ENCODE data around the gene TNFRSF18.
"Not testable (repeated sequence)": the region's sequence is repeated elsewhere in the genome, so short reads cannot be mapped to it uniquely, and the experiment has no call there.

The TNFRSF18 gene

DNA sequence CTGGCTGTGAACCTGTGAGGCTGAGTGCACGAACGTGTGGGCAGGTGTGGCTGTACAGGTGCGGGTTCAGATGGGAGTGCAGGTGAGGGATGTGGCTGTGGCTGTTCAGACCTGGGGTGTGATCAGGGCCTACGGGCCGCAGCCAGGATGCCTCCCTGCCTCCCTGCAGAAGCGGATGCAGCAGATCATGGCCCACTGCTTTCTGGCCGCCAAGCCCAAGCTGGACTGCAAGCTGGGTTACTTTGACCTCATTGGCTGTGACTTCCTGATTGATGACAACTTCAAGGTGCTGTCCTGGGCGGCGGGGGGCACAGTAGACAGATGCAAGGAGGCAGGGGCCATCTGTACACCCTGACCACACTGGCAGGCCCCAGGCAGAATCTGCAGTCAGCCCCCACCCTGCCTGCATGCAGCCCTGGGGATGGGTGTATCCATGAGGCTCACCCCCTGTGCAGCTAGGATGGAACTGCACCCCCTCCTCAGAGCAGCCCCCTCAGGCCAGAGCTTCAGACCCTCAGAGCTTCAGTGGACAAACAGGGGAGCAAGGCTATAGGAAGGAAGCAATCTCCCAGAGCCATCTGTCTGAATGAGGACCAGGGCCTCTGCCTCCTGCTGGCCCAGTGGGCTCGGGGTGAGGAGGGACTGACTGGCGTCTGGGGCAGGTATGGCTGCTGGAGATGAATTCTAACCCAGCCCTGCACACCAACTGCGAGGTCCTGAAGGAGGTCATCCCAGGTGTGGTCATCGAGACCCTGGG is 9.8 kb downstream of the TNFRSF18 start:
- no peak for DNase-seq

GRCh38 chr1:1195726-1196125 is 10.7 kb downstream of the TNFRSF18 start:
- not testable (repeated sequence) for DNase-seq

- DNase-seq = no peak
Measured at GRCh38 chr1:1194723-1195122, 11.7 kb downstream of the TNFRSF18 start.

DNA sequence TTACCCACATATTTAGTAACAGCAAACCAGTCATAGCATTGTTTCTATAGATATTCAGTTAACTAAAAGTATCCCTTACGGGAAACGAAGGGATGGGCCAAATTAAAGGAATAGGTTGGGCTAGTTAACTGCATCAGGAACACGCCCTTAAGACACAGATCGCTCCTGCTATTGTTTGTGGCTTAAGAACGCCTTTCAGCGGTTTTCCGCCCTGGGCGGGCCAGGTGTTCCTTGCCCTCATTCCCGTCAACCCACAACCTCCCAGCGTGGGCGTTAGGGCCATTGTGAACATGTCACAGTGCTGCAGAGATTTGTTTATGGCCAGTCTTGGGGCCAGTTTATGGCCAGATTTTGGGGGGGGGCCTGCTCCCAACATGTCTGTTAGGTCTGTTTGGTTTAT is 14.7 kb downstream of the TNFRSF18 start:
- no peak for DNase-seq

GRCh38 chr1:1189111-1189510 is 17.3 kb downstream of the TNFRSF18 start:
- no peak for DNase-seq

DNA sequence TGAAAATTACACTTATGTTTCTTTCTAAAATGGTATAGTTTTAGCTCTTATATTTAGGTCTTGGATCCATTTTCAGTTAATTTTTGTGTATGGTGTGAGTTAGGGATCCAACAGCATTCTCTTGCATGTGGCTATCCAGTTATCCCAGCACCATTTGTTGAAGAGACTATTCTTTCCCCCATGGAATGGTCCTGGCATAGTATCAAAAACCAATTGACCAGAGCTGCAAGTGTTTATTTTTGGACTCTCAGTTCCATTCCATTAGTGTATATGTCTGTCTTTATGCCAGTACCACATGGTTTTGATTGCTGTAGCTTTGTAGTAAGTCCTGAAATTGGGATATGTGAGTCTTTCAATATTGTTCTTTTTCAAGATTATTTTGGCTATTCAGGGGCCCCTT is 18.5 kb downstream of the TNFRSF18 start:
- no peak for DNase-seq

- no peak for DNase-seq
Measured at GRCh38 chr1:1185101-1185765, 21.2 kb downstream of the TNFRSF18 start.

DNA sequence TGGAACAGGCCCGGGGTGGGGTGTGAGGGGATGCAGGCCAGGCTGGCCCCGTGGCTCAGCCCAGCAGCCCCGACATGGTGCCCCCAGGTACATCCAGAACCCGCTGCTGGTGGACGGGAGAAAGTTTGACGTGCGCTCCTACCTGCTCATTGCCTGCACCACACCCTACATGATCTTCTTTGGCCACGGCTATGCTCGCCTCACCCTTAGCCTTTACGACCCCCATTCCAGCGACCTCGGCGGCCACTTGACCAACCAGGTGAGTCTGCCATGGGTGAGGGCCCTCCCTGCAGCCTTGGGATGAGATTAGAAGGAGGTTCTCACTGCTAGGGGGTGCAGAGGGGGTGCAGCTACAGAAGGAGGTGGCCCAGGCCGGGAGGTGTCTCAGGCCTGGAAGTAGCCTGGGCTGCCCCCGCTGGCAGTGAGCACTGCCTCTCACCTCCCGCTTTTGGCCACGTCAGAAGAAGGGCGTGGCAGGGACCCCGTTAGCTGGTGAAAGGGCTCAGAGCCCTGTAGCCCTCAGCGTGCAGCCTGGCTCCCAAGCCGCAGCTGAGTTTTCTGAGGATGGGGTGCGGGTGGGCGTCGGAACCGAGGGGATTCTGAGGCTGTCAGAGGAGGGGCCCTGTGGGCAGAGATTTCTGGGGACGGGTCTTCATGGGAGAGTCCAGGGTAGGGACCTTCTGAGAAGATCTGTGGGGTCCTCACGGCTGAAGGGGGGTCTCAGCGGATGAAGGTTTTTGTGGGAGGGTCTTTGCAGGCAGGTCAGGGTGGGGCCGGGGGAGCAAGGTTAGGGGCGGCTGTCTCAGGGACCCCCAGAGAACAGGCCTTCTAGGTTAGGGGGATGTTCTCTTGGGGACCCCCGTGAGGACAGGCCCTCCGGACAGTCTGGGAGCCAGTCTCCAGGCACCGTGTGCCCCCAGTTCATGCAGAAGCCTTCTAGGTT is 22.3 kb downstream of the TNFRSF18 start:
- DNase-seq = no peak

DNA sequence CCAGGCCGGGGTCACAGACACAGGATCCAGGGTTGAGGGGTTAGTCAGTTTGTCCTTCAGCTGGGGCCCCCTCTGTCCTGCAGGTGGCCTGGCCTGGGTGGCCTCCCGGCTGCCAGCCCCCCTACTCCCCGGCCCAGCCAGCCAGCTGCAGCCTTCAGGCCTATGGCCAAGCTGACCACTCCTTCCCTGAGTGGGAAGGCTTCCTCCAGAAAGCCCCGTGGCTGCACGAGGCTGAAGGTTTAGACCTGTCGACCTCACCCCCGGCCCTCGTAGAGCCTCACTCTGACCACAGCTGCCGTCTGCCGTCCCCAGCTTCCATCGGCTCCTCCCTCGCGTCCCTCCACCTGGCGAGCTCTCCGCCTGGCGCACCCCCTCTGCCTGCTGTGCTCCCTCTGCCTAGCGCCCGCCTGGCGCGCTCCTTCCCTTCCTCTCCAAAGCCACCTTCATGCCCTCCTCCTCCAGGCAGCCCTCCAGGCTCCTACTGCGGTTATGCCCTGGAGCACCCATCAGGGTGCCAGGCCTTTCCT is 23.1 kb downstream of the TNFRSF18 start:
- no peak for DNase-seq

DNA sequence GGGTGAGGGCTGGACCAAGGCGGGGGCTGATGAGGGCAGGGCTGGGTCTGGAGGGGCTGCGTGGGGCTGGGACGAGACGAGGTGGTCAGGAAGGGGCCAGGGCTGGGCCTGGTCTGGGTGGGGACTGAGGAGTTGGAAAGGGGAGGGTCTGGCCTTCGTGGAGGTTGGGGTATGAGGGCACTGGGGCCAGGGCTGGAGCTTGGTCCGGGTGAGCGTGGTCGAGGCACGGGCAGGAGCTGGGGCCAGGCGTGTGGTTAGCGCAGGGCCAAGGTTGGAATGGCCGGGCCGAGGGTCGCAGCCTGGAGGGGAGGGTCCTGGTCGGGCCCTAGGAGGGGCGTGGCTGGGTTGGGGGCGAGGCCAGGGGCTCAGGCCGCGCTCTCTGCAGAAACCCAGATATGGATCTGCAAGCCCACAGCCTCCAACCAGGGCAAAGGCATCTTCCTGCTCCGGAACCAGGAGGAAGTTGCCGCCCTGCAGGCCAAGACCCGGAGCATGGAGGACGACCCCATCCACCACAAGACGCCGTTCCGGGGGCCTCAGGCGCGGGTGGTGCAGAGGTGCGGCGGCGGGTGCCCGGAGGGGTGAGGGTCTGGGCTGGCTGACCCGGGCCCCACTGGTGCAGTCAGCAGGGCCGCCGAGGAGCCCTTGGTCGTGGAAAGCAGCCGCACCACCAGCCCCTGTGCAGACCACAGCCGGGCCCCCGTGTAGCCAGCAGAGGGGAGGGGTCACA is 23.7 kb downstream of the TNFRSF18 start:
- DNase-seq = no peak

GRCh38 chr1:1181938-1182410 is 24.4 kb downstream of the TNFRSF18 start:
- no peak for DNase-seq

DNA sequence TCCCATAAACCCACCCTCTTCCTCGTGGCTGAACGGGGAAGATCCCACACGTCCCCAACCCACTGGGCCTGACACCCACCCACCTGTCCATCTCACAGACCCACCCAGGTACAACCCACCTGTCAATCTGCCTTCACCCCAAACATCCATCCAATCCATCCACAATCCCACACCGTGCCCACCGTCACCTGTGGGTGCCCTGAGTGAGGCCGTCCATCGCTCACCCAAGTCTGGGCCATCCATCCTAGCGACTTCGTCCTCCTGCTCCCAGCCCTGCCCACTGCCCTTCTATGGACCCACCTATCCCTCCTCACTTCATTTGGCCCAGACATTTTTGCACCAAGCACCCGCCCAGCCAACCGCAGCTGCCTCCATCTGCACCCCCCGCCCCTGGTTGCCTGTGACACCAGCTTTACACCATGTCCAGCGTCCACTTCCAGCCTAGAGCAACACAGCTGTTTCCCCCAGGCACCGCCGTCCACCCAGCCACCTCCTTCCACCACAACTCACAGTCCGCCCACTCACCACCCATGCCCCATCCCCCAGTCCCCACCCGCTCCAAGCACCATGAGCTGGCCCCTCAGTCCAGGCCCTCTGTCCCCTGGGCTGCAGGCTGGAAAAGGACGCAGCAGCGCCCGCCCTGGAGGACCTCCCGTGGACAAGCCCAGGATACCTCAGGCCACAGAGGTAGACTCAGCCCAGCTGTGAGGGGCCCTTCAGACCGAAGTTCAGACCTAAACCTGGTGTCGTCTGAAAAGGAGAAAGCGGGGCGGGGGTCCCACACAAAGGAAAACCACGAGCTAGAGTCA is 25.1 kb downstream of the TNFRSF18 start:
- no peak for DNase-seq

DNA sequence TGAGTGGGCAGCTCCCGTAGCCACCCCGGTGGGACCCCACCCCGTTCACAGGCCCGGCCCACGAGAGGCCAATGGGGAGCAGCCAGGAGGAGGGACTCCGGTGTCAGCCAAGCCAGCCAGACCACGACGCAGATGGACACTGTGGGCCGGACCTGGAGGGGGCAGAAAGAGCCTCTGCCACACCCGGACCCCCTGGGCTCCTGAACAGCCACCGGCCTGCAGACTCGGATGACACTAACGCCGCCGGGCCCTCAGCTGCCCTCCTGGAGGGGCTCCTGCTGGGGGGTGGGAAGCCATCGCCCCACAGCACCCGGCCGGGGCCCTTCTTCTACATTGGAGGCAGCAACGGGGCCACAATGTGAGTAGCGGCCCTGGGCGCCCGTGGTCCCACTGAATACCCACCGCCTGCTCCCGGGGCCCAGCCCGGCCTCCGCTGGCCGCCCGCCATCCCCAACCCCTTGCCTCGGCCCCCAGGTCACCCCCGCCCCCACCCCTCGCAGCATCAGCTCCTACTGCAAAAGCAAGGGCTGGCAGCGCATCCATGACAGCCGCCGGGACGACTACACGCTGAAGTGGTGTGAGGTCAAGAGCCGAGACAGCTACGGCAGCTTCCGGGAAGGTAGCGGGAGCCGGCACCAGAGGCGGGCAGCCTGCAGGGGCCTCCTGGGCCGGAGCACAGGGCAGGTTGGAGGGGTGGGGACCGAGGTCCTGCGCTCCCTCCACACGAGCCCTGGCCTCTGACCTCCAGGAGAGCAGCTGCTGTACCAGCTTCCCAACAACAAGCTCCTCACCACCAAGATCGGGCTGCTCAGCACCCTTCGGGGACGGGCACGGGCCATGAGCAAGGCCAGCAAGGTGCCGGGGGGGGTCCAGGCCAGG is 26.2 kb downstream of the TNFRSF18 start:
- DNase-seq = no peak

DNA sequence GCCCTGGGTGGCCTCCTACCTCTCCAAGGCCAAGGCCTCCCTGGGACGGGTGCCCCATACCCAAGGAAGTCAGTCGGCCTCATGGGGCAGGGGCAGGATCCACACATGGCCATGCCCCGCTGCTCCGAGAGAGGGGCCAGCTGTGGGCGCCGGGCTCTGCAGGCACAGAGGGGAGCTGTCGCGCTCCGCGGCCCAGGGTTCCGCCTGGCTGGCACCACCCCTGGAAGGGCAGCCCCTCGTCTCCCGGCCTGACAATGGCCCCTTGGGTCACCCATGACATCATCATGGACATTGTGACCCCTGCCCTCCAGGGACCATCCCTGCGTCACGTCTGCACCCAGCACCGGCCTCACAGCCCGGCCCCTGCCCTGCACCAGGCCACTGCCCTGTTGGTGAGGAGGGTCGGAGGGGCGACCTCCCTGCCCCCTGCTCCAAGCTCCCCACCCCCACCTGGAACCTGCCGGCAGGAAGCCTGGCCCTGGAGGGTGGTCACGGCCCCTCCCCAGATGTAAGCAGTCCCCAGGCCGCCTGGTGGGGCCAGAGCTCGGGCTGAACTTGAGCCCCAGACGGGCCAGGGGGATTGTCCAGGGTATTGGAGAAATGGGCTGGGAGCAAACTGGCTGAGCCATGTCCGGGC is 26.9 kb downstream of the TNFRSF18 start:
- no peak for DNase-seq

GRCh38 chr1:1178794-1179331 is 27.5 kb downstream of the TNFRSF18 start:
- DNase-seq = no peak

DNA sequence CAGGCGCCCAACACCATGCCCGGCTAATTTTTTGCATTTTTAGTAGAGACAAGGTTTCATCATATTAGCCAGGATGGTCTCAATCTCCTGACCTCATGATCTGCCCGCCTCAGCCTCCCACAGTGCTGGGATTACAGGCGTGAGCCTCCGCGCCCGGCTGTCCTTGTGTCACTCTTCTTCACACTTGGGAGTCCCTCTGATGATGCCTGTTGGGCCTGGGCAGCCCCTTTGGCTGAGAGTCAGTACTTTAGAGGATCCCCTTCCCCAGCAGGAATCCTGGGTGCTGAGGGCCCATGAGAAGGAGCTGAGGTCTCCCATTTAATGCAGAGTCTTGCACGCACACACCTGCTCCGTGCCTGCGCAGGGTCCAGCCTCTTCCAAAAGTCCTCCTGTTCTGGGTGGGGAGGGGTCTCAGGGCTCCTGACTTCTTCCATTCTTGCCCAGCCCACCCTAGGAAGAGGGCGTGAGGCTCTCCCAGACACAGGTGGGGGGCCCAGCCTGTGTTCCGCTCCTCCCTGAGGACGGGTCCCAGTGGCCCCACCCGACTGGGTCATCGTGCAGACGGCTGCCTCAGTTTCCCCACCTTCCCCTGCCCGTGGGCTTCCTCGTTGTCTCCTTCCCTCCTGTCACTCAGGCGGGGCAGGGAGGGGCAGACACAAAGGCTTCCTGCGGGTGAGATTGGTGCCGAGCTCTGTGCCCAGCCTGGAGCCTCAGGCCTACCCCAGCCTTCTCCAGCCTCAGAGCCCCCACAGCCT is 28.8 kb downstream of the TNFRSF18 start:
- DNase-seq = no peak

DNA sequence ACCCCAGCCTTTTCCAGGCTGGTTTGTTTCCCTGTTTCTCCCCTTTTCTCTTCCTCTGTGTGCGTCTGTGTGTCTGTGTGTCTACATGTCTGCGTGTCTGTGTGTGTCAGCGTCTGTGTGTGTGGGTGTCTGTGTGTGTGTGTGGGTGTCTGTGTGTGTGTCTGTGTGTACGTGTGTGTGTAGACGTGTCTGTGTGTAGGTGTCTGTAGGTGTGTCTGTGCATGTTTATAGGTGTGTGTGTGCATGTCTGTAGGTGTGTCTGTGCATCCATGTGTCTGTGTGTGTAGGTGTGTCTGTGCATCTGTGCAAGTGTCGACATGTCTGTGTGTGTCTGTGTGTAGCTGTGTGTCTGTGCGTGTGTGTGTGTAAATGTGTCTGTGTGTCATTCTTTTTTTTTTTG is 29.5 kb downstream of the TNFRSF18 start:
- DNase-seq = no peak

DNA sequence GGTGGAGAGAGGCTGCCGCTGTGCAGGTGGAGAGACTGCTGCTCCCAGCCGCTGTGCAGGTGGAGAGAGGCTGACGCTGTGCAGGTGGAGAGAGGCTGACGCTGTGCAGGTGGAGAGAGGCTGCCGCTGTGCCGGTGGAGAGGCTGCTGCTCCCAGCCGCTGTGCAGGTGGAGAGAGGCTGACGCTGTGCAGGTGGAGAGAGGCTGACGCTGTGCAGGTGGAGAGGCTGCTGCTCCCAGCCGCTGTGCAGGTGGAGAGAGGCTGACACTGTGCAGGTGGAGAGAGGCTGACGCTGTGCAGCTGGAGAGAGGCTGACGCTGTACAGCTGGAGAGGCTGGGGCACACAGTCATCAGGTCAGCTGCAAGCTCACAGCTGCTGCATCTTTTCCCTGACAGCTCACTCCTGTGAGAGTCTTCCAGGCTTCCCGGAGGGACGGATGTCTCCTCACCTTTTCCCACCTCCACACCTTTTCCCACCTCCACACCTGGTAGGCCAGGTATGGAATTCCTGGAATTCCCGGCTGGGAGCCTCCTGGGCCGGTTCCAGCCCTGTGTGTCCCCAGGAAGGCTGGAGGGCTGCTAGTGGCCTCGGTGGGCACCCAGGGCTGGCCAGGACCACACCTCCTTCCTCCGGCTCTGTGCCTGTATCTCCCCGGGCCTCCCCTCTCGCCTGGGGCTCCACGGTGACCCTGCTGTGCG is 30.2 kb downstream of the TNFRSF18 start:
- DNase-seq = not testable (repeated sequence)

Measured in NCI-H1092 treated with DMSO at 0.1 percent for 48 hours (cell line).